Gastrocnemius medialis (tissue), 4 donors: ENCODE results near the gene SIRT6.

Source experiments
- POLR2A ChIP-seq, 2 donors: fragments of 450-650 bp; IDR thresholded peaks; one replicate each; pipeline ENCODE4 v1.6.1; 2017; ENCODE audit warnings: antibody characterized with exemption in 2 of 2, mild to moderate bottlenecking in 2 of 2, moderate library complexity in 2 of 2
- TF ChIP-seq, protein P1 (sequence below), 5 experiments: fragments of 450-650 bp in 3 of 5; fragments of 200-600 bp in 2 of 5; sonication (generic) in 2 of 5; IDR thresholded peaks in 4 of 5; conservative IDR thresholded peaks in 1 of 5; 1 replicate in 4 of 5; 2 replicates in 1 of 5; pipeline ENCODE4 v1.5.1; 2016 to 2019; ENCODE audit warnings: antibody characterized with exemption in 5 of 5, mild to moderate bottlenecking in 3 of 5, moderate library complexity in 3 of 5

DNA sequence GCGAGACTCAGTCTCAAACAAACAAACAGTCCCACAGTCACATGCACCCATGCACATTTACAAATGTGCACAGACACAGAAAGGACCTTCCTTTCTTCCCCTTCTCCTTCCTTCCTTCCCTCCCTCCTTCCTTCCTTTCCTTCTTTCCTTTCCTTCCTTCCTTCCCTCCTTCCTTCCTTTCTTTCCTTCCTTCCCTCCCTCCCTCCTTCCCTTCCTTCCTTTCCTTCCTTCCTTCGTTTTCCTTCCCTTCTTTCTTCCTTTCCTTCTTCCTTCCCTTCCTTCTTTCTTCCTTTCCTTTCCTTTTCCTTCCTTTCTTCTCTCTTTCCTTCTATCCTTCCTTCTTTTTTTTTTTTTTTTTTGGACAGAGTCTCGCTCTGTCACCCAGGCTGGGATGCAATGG is 30.8 kb upstream of the SIRT6 start:
- no peak for TF ChIP-seq POLR2A (IDR thresholded peaks at IDR 0.05)
- TF ChIP-seq, protein P1, sequence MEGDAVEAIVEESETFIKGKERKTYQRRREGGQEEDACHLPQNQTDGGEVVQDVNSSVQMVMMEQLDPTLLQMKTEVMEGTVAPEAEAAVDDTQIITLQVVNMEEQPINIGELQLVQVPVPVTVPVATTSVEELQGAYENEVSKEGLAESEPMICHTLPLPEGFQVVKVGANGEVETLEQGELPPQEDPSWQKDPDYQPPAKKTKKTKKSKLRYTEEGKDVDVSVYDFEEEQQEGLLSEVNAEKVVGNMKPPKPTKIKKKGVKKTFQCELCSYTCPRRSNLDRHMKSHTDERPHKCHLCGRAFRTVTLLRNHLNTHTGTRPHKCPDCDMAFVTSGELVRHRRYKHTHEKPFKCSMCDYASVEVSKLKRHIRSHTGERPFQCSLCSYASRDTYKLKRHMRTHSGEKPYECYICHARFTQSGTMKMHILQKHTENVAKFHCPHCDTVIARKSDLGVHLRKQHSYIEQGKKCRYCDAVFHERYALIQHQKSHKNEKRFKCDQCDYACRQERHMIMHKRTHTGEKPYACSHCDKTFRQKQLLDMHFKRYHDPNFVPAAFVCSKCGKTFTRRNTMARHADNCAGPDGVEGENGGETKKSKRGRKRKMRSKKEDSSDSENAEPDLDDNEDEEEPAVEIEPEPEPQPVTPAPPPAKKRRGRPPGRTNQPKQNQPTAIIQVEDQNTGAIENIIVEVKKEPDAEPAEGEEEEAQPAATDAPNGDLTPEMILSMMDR (IDR thresholded peaks at IDR 0.05 in 4 of 5, conservative IDR thresholded peaks at IDR 0.05 in 1 of 5): no peak
